ENCODE data around the gene MKLN1. TPM values are rescaled to one million over a fixed set of nuclear protein-coding genes. Genes with fewer than 3 reads are reported as not detected.

Gene MKLN1
- total RNA-seq, 2 experiments from 2014 or later: 38.5 TPM

DNA sequence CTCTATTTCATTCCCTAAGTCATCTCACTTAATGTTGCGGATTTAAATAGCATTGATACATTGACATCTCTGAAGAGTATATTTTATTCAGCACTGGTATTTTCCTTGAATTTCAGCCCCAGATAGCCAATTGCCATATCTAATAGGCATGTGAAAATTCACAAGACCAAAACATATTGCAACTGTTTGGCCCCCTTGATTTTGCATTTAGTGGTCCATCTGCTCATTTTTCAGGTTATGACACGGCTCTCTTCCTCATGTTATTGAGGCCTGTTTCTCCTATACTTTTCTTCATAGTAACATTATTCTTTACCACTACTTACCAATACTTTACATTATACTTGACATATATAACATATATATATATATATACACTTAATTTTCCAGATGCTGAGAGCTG, 43.7 kb downstream of the MKLN1 start:
- Mint-ChIP-seq H3K9me3 (peaks cover 4% of the 10 kb centered on the region), H3K27ac (no peak overlapping the region), H3K4me1 (ENCODE audit: low read depth) (peaks cover 61% of the 10 kb centered on the region), H3K4me3 (no peak overlapping the region), H3K36me3 (ENCODE audit: low read depth) (peaks cover 4% of the 10 kb centered on the region), H3K27me3 (no peaks in the 10 kb centered on the region)
- ChIA-PET CTCF (interaction anchor here (0.9 kb wide), 1 partner anchor 33 kb away, joined by 3 read pairs; no protein-coding TSS in a partner anchor), POLR2A (no interaction called here)
- no peak for DNase-seq
- intact Hi-C loops (cut with micrococcal nuclease): no loop called here
- no peak for TF ChIP-seq CTCF (IDR thresholded peaks at IDR 0.05)
- ATAC-seq: no peak

DNA sequence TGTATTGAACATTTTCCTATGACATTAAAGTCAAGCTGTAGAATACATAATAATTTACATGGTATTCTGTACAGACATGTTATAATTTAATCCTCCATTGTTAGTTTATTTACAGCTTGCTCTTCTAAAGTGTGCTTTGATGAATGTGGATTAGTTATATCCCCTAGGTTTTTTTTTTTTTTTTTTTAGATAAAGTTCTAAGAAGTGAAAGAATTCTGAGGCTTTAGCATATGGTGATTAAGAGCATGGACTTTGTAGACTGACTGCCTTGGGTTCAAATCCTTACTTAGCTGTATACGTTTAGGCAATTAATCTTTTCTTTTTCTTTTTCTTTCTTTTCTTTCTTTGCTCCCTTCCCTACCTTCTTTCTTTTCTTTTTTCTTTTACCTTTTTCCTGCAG, 44.9 kb downstream of the MKLN1 start:
- H3K4me3 Mint-ChIP-seq: no peak overlapping the region
- H3K27me3 Mint-ChIP-seq: no peaks in the 10 kb centered on the region
- peaks cover 4% of the 10 kb centered on the region for H3K36me3 Mint-ChIP-seq (ENCODE audit: low read depth)
- CTCF ChIA-PET: interaction anchor here (0.9 kb wide), 1 partner anchor 28 kb away, joined by 3 read pairs; no protein-coding TSS in a partner anchor
- no peak overlapping the region for H3K27ac Mint-ChIP-seq
- intact Hi-C loops (cut with micrococcal nuclease): no loop called here
- peaks cover 50% of the 10 kb centered on the region for H3K4me1 Mint-ChIP-seq (ENCODE audit: low read depth)
- POLR2A ChIA-PET: no interaction called here
- peaks cover 4% of the 10 kb centered on the region for H3K9me3 Mint-ChIP-seq
- TF ChIP-seq CTCF (IDR thresholded peaks at IDR 0.05): no peak
- no peak for DNase-seq
- ATAC-seq: no peak

GRCh38 chr7:131374821-131375220, 47.1 kb downstream of the MKLN1 start:
- H3K4me1 Mint-ChIP-seq (ENCODE audit: low read depth): peaks cover 31% of the 10 kb centered on the region
- TF ChIP-seq CTCF (IDR thresholded peaks at IDR 0.05): no peak
- intact Hi-C loops (cut with micrococcal nuclease): no loop called here
- no peak overlapping the region for H3K27ac Mint-ChIP-seq
- no peak overlapping the region for H3K4me3 Mint-ChIP-seq
- H3K9me3 Mint-ChIP-seq: no peaks in the 10 kb centered on the region
- ChIA-PET POLR2A (no interaction called here), CTCF (interaction anchor here (1.2 to 1.6 kb wide), 2 partner anchors 96 to 305 kb away, joined by 3 to 4 read pairs; no protein-coding TSS in a partner anchor)
- no peaks in the 10 kb centered on the region for H3K36me3 Mint-ChIP-seq (ENCODE audit: low read depth)
- ATAC-seq: no peak
- no peak for DNase-seq
- no peaks in the 10 kb centered on the region for H3K27me3 Mint-ChIP-seq

DNA sequence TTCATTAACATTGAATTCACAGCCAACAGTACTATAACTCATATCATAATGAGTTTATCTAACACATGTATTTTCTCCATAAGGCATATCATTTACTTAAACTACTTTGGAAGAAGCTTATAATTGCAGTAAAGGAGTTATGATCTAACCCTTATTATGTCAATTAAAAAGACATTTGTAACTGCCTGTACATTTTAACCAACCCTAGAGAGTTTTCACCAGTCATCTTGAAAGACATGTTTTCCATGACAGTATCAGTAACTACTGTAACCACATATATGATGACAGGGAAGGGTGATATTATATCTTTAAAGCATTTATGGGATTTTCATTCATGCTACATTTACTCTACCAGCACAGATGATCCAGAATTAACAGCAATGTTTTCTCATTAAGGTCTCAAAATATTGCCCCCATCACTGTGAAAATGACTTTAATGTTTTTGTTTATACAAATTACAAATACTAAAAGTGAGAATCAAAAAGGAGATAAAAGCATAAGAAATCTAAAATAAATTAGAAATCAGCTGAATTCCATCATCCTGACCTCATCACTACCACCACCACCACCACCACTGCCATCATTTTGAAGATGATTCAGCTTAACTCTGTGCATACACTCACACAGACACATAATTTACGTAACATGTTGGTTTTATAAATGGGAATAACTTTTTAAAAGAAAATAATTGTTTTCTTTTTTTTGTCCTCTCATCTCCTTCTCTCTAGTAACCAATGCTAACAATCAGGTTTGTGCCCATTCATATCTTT, 53.6 kb downstream of the MKLN1 start:
- no peak overlapping the region for H3K27ac Mint-ChIP-seq
- no peaks in the 10 kb centered on the region for H3K9me3 Mint-ChIP-seq
- peak; percentile 39 for ATAC-seq
- no peaks in the 10 kb centered on the region for H3K27me3 Mint-ChIP-seq
- CTCF ChIA-PET: no interaction called here
- POLR2A ChIA-PET: interaction anchor here (0.6 kb wide), 1 partner anchor 424 kb away, joined by 4 read pairs; no protein-coding TSS in a partner anchor
- no peak overlapping the region for H3K4me3 Mint-ChIP-seq
- peaks cover 7% of the 10 kb centered on the region for H3K36me3 Mint-ChIP-seq (ENCODE audit: low read depth)
- peaks cover 36% of the 10 kb centered on the region for H3K4me1 Mint-ChIP-seq (ENCODE audit: low read depth)
- no peak for DNase-seq
- intact Hi-C loops (cut with micrococcal nuclease): no loop called here
- TF ChIP-seq CTCF (IDR thresholded peaks at IDR 0.05): no peak

All from activated CD8-positive, alpha-beta T cell treated with anti-CD3 and anti-CD28 coated beads for 36 hours (primary cell).